ENCODE results near the gene PDXK. TPM values are rescaled to one million over a fixed set of nuclear protein-coding genes. Genes with fewer than 3 reads are reported as not detected.

The PDXK gene
- total RNA-seq, 1 experiment from 2014 or later = 276 TPM

- Histone ChIP-seq H3K36me3 (ENCODE audit: control insufficient read depth, insufficient read depth, low read length) (peaks cover 5% of the 10 kb centered on the region), H3K4me1 (no peaks in the 10 kb centered on the region), H3K27me3 (replicated peaks; ENCODE audit: control insufficient read depth, insufficient read depth, low read length) (no peaks in the 10 kb centered on the region), H3K9me3 (no peaks in the 10 kb centered on the region), H3K4me3 (ENCODE audit: low read depth, low read length) (no peak overlapping the region)
- ChIA-PET CTCF (no interaction called here), POLR2A (no interaction called here)
- Mint-ChIP-seq H3K9me3 (ENCODE audit: unreplicated experiment) (no peaks in the 10 kb centered on the region), H3K27me3 (ENCODE audit: insufficient read depth, unreplicated experiment) (no peaks in the 10 kb centered on the region), H3K27ac (ENCODE audit: unreplicated experiment) (no peak overlapping the region), H3K36me3 (ENCODE audit: insufficient read depth, unreplicated experiment) (peaks cover 72% of the 10 kb centered on the region), H3K4me3 (ENCODE audit: unreplicated experiment) (no peak overlapping the region), H3K4me1 (ENCODE audit: low read depth, unreplicated experiment) (no peaks in the 10 kb centered on the region)
- TF ChIP-seq CTCF (IDR thresholded peaks at IDR 0.05; ENCODE audit: insufficient read depth in 1 of 2, low read depth in 1 of 2, low read length in 1 of 2, severe bottlenecking in 1 of 2, unreplicated experiment in 1 of 2) = no peak
- intact Hi-C loops (cut with micrococcal nuclease; ENCODE audit: unreplicated experiment) = no loop called here
- BruUV-seq (replicated peaks) = no TSS peak
- DNase-seq = no peak
These were observed 81.6 kb downstream of the PDXK start for GRCh38 chr21:43800566-43800965.

GRCh38 chr21:43801006-43801783 is 82.3 kb downstream of the PDXK start:
- POLR2A ChIA-PET = no interaction called here

DNA sequence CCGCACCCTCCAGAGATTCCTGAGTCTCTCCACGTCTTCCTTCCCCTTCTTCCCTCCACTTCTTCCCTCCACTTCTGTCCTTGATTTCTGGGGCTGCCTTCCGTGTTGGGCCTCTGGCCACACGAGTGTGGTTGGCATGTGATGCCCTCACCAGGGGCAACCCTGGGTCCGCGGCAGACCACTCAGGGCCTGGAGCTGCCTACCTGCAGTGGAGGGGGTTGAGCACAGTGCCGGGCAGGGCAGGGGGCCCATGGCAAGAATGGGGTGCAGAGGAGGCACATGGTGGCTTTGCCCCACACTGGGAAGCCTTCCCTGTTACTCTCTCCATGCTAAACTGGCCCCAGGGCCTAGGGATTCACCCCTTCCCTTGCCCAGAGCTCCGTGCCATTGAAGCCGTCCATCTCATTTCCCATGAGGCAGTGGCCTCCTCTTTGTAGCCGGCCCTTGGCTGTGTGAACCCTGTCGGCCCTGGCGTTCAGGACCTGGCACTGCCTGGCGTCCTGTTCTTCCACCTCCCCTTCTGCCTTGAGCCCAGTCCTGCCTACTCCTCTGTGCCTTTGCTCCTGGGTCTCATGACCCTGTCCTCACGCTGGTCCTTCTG is 83.9 kb downstream of the PDXK start:
- no TSS peak for BruUV-seq (replicated peaks)
- Mint-ChIP-seq H3K27me3 (ENCODE audit: insufficient read depth, unreplicated experiment) (no peaks in the 10 kb centered on the region), H3K9me3 (ENCODE audit: unreplicated experiment) (no peaks in the 10 kb centered on the region), H3K27ac (ENCODE audit: unreplicated experiment) (no peak overlapping the region), H3K4me1 (ENCODE audit: low read depth, unreplicated experiment) (no peaks in the 10 kb centered on the region), H3K4me3 (ENCODE audit: unreplicated experiment) (no peak overlapping the region), H3K36me3 (ENCODE audit: insufficient read depth, unreplicated experiment) (peaks cover 57% of the 10 kb centered on the region)
- CTCF ChIA-PET = no interaction called here
- intact Hi-C loops (cut with micrococcal nuclease; ENCODE audit: unreplicated experiment) = no loop called here
- Histone ChIP-seq H3K4me3 (ENCODE audit: low read depth, low read length) (no peak overlapping the region), H3K36me3 (ENCODE audit: control insufficient read depth, insufficient read depth, low read length) (peaks cover 5% of the 10 kb centered on the region), H3K4me1 (no peaks in the 10 kb centered on the region), H3K9me3 (no peaks in the 10 kb centered on the region), H3K27me3 (replicated peaks; ENCODE audit: control insufficient read depth, insufficient read depth, low read length) (no peaks in the 10 kb centered on the region)
- POLR2A ChIA-PET = no interaction called here
- DNase-seq = no peak
- TF ChIP-seq CTCF (IDR thresholded peaks at IDR 0.05; ENCODE audit: insufficient read depth in 1 of 2, low read depth in 1 of 2, low read length in 1 of 2, severe bottlenecking in 1 of 2, unreplicated experiment in 1 of 2) = no peak

More at GRCh38 chr21:43801006-43801783, 82.3 kb downstream of the PDXK start:
- Mint-ChIP-seq H3K4me3 (ENCODE audit: unreplicated experiment) (no peak overlapping the region), H3K27me3 (ENCODE audit: insufficient read depth, unreplicated experiment) (no peaks in the 10 kb centered on the region), H3K27ac (ENCODE audit: unreplicated experiment) (no peak overlapping the region), H3K36me3 (ENCODE audit: insufficient read depth, unreplicated experiment) (peaks cover 70% of the 10 kb centered on the region), H3K9me3 (ENCODE audit: unreplicated experiment) (no peaks in the 10 kb centered on the region), H3K4me1 (ENCODE audit: low read depth, unreplicated experiment) (no peaks in the 10 kb centered on the region)
- H3K36me3 ChIP-seq (ENCODE audit: control insufficient read depth, insufficient read depth, low read length) = peaks cover 5% of the 10 kb centered on the region
- CTCF ChIA-PET = no interaction called here
- no peaks in the 10 kb centered on the region for H3K9me3 ChIP-seq
- H3K4me3 ChIP-seq (ENCODE audit: low read depth, low read length) = no peak overlapping the region
- H3K27me3 ChIP-seq (replicated peaks; ENCODE audit: control insufficient read depth, insufficient read depth, low read length) = no peaks in the 10 kb centered on the region
- no TSS peak for BruUV-seq (replicated peaks)
- H3K4me1 ChIP-seq = no peaks in the 10 kb centered on the region
- no peak for TF ChIP-seq CTCF (IDR thresholded peaks at IDR 0.05; ENCODE audit: insufficient read depth in 1 of 2, low read depth in 1 of 2, low read length in 1 of 2, severe bottlenecking in 1 of 2, unreplicated experiment in 1 of 2)
- intact Hi-C loops (cut with micrococcal nuclease; ENCODE audit: unreplicated experiment) = no loop called here
- no peak for DNase-seq

Measured in Caco-2 (cell line).